ENCODE data around the gene KCNK6.
A peak's percentile ranks its signal among the peaks of the same experiment; 100 is the strongest.
"Not testable (repeated sequence)": the region's sequence is repeated elsewhere in the genome, so short reads cannot be mapped to it uniquely, and the experiment has no call there.

KCNK6 gene

GRCh38 chr19:38324431-38324830, 4.8 kb downstream of the KCNK6 start:
- no peak for DNase-seq (ENCODE audit: low read depth in 2 of 2)

GRCh38 chr19:38326591-38326990, 6.9 kb downstream of the KCNK6 start:
- no peak for DNase-seq (ENCODE audit: low read depth in 2 of 2)

- DNase-seq (ENCODE audit: low read depth in 2 of 2): no peak
Measured at GRCh38 chr19:38329651-38330050, 10.0 kb downstream of the KCNK6 start.

- DNase-seq (ENCODE audit: low read depth in 2 of 2): no peak
Measured at GRCh38 chr19:38331728-38332127, 12.1 kb downstream of the KCNK6 start.

- no peak for DNase-seq (ENCODE audit: low read depth in 2 of 2)
Measured at GRCh38 chr19:38333245-38333644, 13.6 kb downstream of the KCNK6 start.

- peak; percentile 91 for DNase-seq (ENCODE audit: low read depth in 2 of 2)
Measured at GRCh38 chr19:38335949-38336637, 16.4 kb downstream of the KCNK6 start.

- peak; percentile 90 to 93 for DNase-seq (ENCODE audit: low read depth in 2 of 2)
Measured at GRCh38 chr19:38336638-38337359, 17.2 kb downstream of the KCNK6 start.

GRCh38 chr19:38337360-38337653, 17.7 kb downstream of the KCNK6 start:
- no peak for DNase-seq (ENCODE audit: low read depth in 2 of 2)

GRCh38 chr19:38339011-38339410, 19.4 kb downstream of the KCNK6 start:
- not testable (repeated sequence) for DNase-seq (ENCODE audit: low read depth in 2 of 2)

- DNase-seq (ENCODE audit: low read depth in 2 of 2): no peak
Measured at GRCh38 chr19:38340927-38341326, 21.3 kb downstream of the KCNK6 start.

GRCh38 chr19:38346837-38347236, 27.2 kb downstream of the KCNK6 start:
- no peak for DNase-seq (ENCODE audit: low read depth in 2 of 2)

- no peak for DNase-seq (ENCODE audit: low read depth in 2 of 2)
Measured at GRCh38 chr19:38350883-38351282, 31.2 kb downstream of the KCNK6 start.

- DNase-seq (ENCODE audit: low read depth in 2 of 2): no peak
Measured at GRCh38 chr19:38351865-38352395, 32.3 kb downstream of the KCNK6 start.

- no peak for DNase-seq (ENCODE audit: low read depth in 2 of 2)
Measured at GRCh38 chr19:38352611-38353010, 33.0 kb downstream of the KCNK6 start.

GRCh38 chr19:38355728-38356725, 36.4 kb downstream of the KCNK6 start:
- DNase-seq (ENCODE audit: low read depth in 2 of 2): no peak

GRCh38 chr19:38358071-38358470, 38.4 kb downstream of the KCNK6 start:
- DNase-seq (ENCODE audit: low read depth in 2 of 2): no peak

- DNase-seq (ENCODE audit: low read depth in 2 of 2): no peak
Measured at GRCh38 chr19:38359242-38360021, 39.8 kb downstream of the KCNK6 start.

GRCh38 chr19:38360351-38360750, 40.7 kb downstream of the KCNK6 start:
- no peak for DNase-seq (ENCODE audit: low read depth in 2 of 2)

- no peak for DNase-seq (ENCODE audit: low read depth in 2 of 2)
Measured at GRCh38 chr19:38360839-38361631, 41.4 kb downstream of the KCNK6 start.

GRCh38 chr19:38361633-38362075, 42.0 kb downstream of the KCNK6 start:
- peak; percentile 31 to 54 for DNase-seq (ENCODE audit: low read depth in 2 of 2)
